ENCODE results near the gene ANKRD13B. TPM values are rescaled to one million over a fixed set of nuclear protein-coding genes. Genes with fewer than 3 reads are reported as not detected.

Gene ANKRD13B
- total and polyA plus RNA-seq, 2 of the 13 experiments (the other 11 are each of a cell fraction or from before 2014, with no cell fraction given), result 1.7 to 1.8 TPM

GRCh38 chr17:29568331-29569244, 24.3 kb upstream of the ANKRD13B start, which contains the start of gene TP53I13 (continued):
- TF ChIP-seq BRCA1 (CRISPR knock-in tag; IDR thresholded peaks at IDR 0.05) (no peak), ZNF121 (CRISPR knock-in tag; IDR thresholded peaks at IDR 0.05) (no peak), ZNF318 (CRISPR knock-in tag; IDR thresholded peaks at IDR 0.05) (0 out of 2 replicates have a peak, but pooled peaks have one; percentile 11), ZC3H4 (CRISPR knock-in tag; IDR thresholded peaks at IDR 0.05; ENCODE audit: borderline replicate concordance) (no peak), PAF1 (CRISPR knock-in tag; IDR thresholded peaks at IDR 0.05) (no peak), TEAD2 (CRISPR knock-in tag; IDR thresholded peaks at IDR 0.05) (no peak), GTF2F1 (IDR thresholded peaks at IDR 0.05; ENCODE audit: low read length) (no peak), JUN (CRISPR knock-in tag; IDR thresholded peaks at IDR 0.05) (no peak), E2F5 (CRISPR knock-in tag; conservative IDR thresholded peaks at IDR 0.05) (no peak), PHB2 (IDR thresholded peaks at IDR 0.05; ENCODE audit: partially characterized antibody) (no peak), E2F1 (CRISPR knock-in tag; IDR thresholded peaks at IDR 0.05) (no peak), ADNP (CRISPR knock-in tag; IDR thresholded peaks at IDR 0.05) (no peak), DR1 (CRISPR knock-in tag; IDR thresholded peaks at IDR 0.05) (no peak), PAX8 (CRISPR knock-in tag; IDR thresholded peaks at IDR 0.05; ENCODE audit: borderline replicate concordance) (no peak), GTF3A (CRISPR knock-in tag; conservative IDR thresholded peaks at IDR 0.05) (no peak), ZNF331 (CRISPR knock-in tag; IDR thresholded peaks at IDR 0.05) (peak; percentile 22; the same call in 1 of the 2 replicates), ZNF780A (CRISPR knock-in tag; IDR thresholded peaks at IDR 0.05) (no peak; the same call in 1 of the 2 replicates)

Data from HepG2 (cell line).